ENCODE results near the gene ST3GAL2.

The ST3GAL2 gene

GRCh38 chr16:70437582-70438557 lies 1.0 kb downstream of the ST3GAL2 start:
- no peak for DNase-seq

DNA sequence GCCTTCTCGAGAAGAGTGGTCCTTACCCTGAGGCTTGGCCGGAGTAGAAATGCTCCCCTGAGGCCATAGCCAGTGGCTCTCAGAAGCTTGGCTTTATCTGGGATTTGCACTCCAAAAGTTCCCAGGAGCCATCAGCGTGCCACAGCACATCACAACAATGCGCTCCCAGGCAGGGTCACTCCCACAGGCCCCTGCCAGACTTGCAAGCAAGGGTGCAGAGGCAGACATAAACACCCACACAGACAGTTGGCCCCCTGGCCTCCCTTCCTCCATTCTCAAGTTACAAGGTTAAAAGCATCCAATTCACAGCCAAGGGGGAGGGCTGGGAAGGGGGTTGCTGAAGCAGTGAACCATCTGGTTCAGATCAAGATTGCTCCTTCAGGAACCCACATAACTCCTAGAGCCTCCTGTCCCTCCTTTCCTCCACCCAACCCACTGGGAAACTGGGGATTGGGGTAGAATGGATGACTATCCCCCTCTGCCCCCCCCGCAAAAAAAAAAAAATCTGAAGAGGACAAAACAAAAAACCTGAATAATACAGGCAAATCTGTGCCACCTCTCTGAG lies 1.8 kb downstream of the ST3GAL2 start:
- no peak for DNase-seq

DNA sequence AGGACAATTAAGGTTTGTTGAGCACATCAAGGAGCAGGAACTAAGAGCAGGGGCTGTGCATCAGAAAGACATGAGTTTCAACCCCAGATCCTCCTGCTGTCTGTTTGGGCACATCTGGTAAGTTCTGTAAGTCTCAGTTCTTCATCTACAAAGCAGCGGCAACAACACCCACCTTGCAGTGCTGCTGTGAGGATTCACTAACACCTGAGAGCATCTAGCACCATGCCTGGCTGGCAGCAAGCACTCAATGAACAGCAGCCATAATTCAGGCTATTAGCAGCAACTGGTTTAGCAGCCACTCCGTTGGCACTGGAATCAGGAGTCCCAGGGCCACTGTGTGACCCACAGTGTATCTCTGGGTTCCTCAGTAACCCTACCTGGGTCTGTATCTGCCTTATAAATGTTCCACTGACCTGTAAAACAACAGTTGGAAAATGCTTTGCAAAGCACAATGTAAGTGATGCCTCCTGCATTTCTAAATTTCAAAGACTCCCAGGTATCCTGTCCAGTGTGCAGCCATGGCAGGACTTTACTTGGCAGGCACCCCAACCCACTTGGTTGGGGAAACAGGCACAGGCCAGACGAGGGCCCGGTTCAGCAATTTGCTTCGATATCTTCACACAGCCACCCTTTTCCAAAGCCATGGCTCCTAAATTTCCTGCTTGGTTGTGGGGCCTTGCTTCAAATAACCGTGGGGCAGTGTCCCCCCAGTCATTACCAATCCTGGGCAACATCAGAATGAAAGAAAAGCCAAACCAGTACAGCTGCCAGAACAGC lies 4.2 kb downstream of the ST3GAL2 start:
- no peak for DNase-seq

GRCh38 chr16:70433458-70434103 lies 5.3 kb downstream of the ST3GAL2 start:
- no peak for DNase-seq

DNA sequence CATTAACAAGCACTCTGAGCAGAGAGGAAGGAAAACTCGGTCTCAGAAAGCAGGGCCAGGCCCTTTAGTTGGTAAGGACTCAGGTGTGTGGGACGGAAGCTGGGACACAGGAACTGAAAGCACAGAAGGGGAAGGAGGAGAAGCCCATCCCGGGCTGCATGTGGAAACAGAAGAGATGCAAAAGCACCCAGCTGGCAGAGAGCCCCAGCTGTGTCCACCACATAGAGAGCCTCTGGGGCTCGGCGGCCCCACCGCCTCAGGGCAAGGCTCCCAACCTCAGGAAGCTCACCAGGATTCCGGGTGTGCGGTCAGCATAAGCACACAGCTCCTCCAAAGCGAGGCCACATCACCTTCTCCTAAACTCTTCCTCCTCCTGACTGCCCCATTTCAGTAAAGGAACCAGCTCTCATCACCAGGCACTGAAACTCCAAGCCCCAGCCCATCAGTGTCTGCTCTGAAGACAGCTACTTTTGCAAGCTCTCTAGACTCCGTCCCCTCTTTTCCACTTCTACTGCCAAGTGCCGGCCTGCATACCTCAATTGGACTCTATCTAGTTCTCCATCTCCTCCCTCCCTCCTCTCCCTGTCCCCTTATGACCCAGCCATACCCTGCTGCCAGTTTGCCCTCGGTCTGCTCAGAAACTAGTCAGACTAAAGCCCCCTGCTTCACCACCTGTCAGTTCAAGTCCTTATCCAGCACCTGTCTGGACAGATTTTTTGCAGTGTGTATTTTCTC lies 6.0 kb downstream of the ST3GAL2 start:
- no peak for DNase-seq

GRCh38 chr16:70432356-70432722 lies 6.6 kb downstream of the ST3GAL2 start:
- DNase-seq, result no peak

DNA sequence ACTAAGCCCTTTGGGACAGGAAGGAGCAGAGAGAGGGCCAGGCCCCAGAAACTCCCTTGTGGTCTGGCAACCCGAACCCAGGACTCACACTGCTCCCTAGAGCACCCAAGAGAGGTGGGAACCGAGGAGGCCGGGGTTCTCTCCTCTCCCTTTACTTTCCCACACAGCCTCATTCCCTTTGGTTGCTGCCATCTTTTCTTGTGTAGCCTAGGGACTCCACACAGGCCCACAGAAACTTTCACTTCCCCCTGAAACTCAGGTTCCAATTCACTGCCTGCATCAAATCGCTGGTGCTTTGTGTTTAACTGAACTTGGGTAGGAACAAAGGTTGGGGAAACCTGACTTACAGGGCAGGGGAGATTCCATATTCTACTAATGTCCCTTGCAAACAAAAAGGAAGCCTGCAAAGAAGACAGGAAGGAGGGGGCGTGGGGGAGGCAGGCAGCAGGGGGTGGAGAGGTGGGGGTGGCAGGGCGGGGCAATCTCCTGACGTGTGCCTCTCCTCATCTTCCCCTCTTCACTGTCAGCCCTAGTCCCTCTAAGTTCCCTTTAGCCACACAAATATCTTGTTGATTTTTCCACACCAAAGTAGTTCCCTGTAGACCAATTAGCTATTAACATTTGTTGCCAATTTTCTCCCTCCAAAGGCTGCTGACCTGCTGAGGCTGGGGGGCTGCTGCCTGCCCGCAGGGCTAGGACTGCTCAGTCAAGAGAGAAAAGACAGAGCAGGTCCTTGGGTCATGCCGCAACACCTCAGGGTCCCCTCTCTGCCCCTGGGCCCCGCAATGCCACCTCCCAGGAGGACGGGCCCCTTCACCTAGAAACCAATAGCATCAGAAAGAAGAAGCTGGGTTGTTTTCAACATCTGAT lies 8.0 kb downstream of the ST3GAL2 start:
- DNase-seq, result peak; percentile 63

- no peak for DNase-seq
Measured at GRCh38 chr16:70429888-70430666, 8.8 kb downstream of the ST3GAL2 start.

GRCh38 chr16:70428178-70428998 lies 10.5 kb downstream of the ST3GAL2 start:
- peak; percentile 47 for DNase-seq

- DNase-seq, result no peak
Measured at GRCh38 chr16:70427786-70428177, 11.1 kb downstream of the ST3GAL2 start.

GRCh38 chr16:70422543-70422942 lies 16.4 kb downstream of the ST3GAL2 start:
- DNase-seq, result no peak

- DNase-seq, result no peak
Measured at GRCh38 chr16:70421473-70422311, 17.2 kb downstream of the ST3GAL2 start.

- DNase-seq, result no peak
Measured at GRCh38 chr16:70421014-70421413, 17.9 kb downstream of the ST3GAL2 start.

GRCh38 chr16:70419384-70420327 lies 19.2 kb downstream of the ST3GAL2 start:
- DNase-seq, result no peak

DNA sequence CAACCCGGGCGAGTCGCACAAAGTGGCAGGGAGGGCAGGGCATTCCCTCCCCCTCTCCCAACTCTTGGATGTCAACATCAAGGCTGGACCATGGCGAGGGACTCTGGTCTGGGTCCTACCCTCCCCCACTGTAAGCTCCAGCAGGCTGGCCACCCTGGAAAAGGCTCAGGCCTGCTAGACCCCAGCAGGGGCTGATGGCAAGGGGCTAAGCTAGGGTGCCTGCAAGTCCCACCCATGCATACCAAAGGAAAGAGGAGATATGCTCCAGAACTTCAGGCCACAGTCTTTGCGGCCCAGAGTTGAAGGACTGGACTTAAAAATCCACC lies 19.9 kb downstream of the ST3GAL2 start:
- DNase-seq, result no peak

DNA sequence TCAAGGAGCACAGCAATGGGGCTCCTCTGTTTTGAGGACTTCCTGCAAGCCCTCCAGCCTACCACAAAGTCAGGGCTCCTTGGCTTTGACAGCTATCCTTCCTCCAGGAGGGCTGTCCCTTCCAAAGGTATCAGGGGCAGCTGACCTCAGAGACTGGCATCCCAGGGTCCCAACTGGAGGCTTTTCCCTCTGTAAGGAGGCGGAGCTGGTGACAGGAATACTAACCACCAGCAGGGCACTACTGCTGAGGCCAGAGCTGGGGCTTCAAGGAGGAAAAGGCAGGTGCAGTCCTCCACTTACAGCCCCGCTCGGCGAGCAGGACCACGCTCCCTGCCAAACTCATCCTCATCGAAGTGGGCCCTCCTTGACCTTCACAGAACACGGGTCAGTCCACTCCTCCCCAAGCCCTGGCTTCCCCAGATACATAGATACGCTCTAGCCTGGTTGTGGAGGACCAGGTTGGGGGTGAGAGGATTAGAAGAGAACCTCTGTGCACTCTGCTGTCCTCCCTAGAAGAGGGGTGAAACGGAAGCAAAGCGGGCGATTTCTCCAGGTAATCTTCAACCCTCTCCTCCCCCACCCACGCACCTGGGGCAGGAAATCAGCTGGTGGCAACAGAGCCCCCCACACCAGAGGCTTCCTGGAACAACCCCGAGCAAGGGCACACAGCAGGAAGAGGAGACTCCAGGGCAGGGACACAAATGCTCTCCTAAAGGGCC lies 20.5 kb downstream of the ST3GAL2 start:
- no peak for DNase-seq

DNA sequence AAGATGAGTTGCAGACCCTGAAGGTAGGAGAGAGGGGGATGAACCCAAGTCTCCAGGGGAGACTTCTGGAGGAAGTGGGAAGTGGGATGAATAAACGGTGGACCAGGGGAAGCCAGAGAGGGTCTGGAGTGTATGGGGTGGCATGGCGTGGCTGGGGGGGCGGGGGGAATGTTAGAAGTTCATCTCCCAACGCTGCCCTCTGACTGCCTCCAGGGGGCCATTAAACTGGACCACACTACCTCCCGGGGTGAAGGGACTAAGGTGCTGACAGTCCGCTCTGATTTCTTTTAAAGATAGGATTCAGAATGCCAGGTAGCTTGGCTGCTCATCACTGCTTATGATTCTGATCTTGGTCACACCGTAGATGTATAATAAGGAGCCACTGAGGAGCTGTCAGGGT lies 21.2 kb downstream of the ST3GAL2 start:
- DNase-seq, result no peak
